ENCODE measurements around the gene WSB2.

DNA sequence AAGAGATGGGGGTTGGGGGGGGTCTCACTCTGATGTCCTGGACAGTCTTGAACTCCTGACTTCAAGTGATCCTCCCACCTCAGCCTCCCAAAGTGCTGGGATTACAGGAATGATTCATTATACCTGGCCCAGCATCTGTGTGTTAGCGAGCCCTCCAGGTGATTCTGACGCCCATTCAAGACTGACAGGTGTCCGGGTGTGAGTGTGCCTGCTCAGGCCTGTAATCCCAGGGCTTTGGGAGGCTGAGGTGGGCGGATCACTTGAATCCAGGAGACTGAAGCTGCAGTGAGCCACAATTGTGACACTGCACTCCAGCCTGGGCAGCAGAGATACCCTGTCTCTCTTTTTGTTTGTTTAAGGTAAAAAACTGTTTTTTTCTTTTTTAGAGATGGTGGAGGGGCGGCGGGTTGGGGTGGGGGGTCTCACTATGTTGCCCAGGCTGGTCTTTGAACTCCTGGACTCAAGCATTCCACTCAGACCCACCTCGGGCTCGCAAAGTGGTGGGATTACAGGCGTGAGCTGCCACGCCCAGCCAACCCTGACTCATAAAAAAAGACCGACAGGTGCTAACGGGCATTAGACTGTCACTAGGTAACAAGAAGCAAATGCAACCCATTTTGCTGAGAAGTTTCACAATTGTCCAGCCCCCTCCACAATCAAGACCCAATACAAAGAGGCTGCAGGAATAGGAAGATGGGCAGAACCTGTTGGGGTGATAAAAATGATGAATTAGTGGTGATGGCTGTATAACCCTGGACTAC, 38.1 kb upstream of the WSB2 start:
- TF ChIP-seq CTCF (IDR thresholded peaks at IDR 0.05; ENCODE audit: low read depth, low read length) (no peak), POLR2A (IDR thresholded peaks at IDR 0.05; ENCODE audit: extremely low read depth, insufficient read length) (no peak), MAX (IDR thresholded peaks at IDR 0.05; ENCODE audit: low read depth, low read length) (no peak), MYC (IDR thresholded peaks at IDR 0.05; ENCODE audit: low read depth, low read length) (no peak)
